Activated T-cell treated with anti-CD3 and anti-CD28 coated beads, Interleukin-2, amount 50 U/mL, for 24 hours (primary cell): Measurements from ENCODE around the gene IL4.
A peak's percentile ranks its signal among the peaks of the same experiment; 100 is the strongest.

Experiments
- DNase-seq: peaks from one replicate; pipeline ENCODE4 v3.0.0-alpha.2; 2020
- H3K27ac Mint-ChIP-seq: 2 replicates; pipeline ENCODE4 v1.8.0; 2020; ENCODE audit warnings: mild to moderate bottlenecking, mixed read lengths
- H3K27me3 Mint-ChIP-seq: 2 replicates; pipeline ENCODE4 v1.8.0; 2020; ENCODE audit warnings: mixed read lengths
- H3K36me3 Mint-ChIP-seq: 2 replicates; pipeline ENCODE4 v1.8.0; 2020; ENCODE audit warnings: low read depth, mixed read lengths
- H3K4me1 Mint-ChIP-seq: 2 replicates; pipeline ENCODE4 v1.8.0; 2020; ENCODE audit warnings: low read depth, mixed read lengths
- H3K4me3 Mint-ChIP-seq: 2 replicates; pipeline ENCODE4 v1.8.0; 2020; ENCODE audit warnings: mild to moderate bottlenecking, moderate library complexity, mixed read lengths
- H3K9me3 Mint-ChIP-seq: 2 replicates; pipeline ENCODE4 v1.8.0; 2020; ENCODE audit warnings: mixed read lengths

The IL4 gene

GRCh38 chr5:132675936-132676689 lies 2.3 kb downstream of the IL4 start:
- DNase-seq = no peak
- Mint-ChIP-seq H3K36me3 (no peaks in the 10 kb centered on the region), H3K27ac (no peak overlapping the region), H3K9me3 (no peaks in the 10 kb centered on the region), H3K27me3 (no peaks in the 10 kb centered on the region), H3K4me1 (peaks cover 22% of the 10 kb centered on the region), H3K4me3 (no peak overlapping the region)

GRCh38 chr5:132677191-132677590 lies 3.4 kb downstream of the IL4 start:
- Mint-ChIP-seq H3K27me3 (no peaks in the 10 kb centered on the region), H3K27ac (no peak overlapping the region), H3K4me3 (no peak overlapping the region), H3K9me3 (no peaks in the 10 kb centered on the region), H3K36me3 (no peaks in the 10 kb centered on the region), H3K4me1 (peaks cover 22% of the 10 kb centered on the region)
- no peak for DNase-seq

- H3K27ac Mint-ChIP-seq = no peak overlapping the region
- peaks cover 22% of the 10 kb centered on the region for H3K4me1 Mint-ChIP-seq
- H3K27me3 Mint-ChIP-seq = no peaks in the 10 kb centered on the region
- no peaks in the 10 kb centered on the region for H3K9me3 Mint-ChIP-seq
- H3K4me3 Mint-ChIP-seq = no peak overlapping the region
- H3K36me3 Mint-ChIP-seq = no peaks in the 10 kb centered on the region
- no peak for DNase-seq
These were observed 4.1 kb downstream of the IL4 start for GRCh38 chr5:132677682-132678400.

- no peak overlapping the region for H3K27ac Mint-ChIP-seq
- no peaks in the 10 kb centered on the region for H3K36me3 Mint-ChIP-seq
These were observed 4.9 kb downstream of the IL4 start for GRCh38 chr5:132678735-132679134.

GRCh38 chr5:132679166-132679565 lies 5.4 kb downstream of the IL4 start:
- H3K27me3 Mint-ChIP-seq = no peaks in the 10 kb centered on the region
- no peak overlapping the region for H3K4me3 Mint-ChIP-seq
- H3K4me1 Mint-ChIP-seq = peaks cover 13% of the 10 kb centered on the region
- H3K9me3 Mint-ChIP-seq = no peaks in the 10 kb centered on the region
- H3K36me3 Mint-ChIP-seq = no peaks in the 10 kb centered on the region
- no peak overlapping the region for H3K27ac Mint-ChIP-seq
- DNase-seq = no peak

More at GRCh38 chr5:132678735-132679134, 4.9 kb downstream of the IL4 start:
- DNase-seq = no peak
- no peak overlapping the region for H3K4me3 Mint-ChIP-seq
- H3K9me3 Mint-ChIP-seq = no peaks in the 10 kb centered on the region
- no peaks in the 10 kb centered on the region for H3K27me3 Mint-ChIP-seq
- H3K4me1 Mint-ChIP-seq = peaks cover 17% of the 10 kb centered on the region

GRCh38 chr5:132679717-132680380 lies 6.1 kb downstream of the IL4 start:
- H3K27ac Mint-ChIP-seq = no peak overlapping the region
- H3K4me1 Mint-ChIP-seq = peaks cover 14% of the 10 kb centered on the region
- no peaks in the 10 kb centered on the region for H3K9me3 Mint-ChIP-seq
- DNase-seq = no peak
- no peaks in the 10 kb centered on the region for H3K36me3 Mint-ChIP-seq
- H3K4me3 Mint-ChIP-seq = no peak overlapping the region
- no peaks in the 10 kb centered on the region for H3K27me3 Mint-ChIP-seq

- no peak overlapping the region for H3K4me3 Mint-ChIP-seq
- H3K27me3 Mint-ChIP-seq = no peaks in the 10 kb centered on the region
- peaks cover 13% of the 10 kb centered on the region for H3K4me1 Mint-ChIP-seq
- no peak for DNase-seq
- no peaks in the 10 kb centered on the region for H3K9me3 Mint-ChIP-seq
- H3K27ac Mint-ChIP-seq = no peak overlapping the region
- H3K36me3 Mint-ChIP-seq = no peaks in the 10 kb centered on the region
These were observed 7.1 kb downstream of the IL4 start for GRCh38 chr5:132680780-132681475.

- DNase-seq = no peak
- no peaks in the 10 kb centered on the region for H3K36me3 Mint-ChIP-seq
- no peaks in the 10 kb centered on the region for H3K27me3 Mint-ChIP-seq
- H3K4me3 Mint-ChIP-seq = no peak overlapping the region
- no peak overlapping the region for H3K27ac Mint-ChIP-seq
- no peaks in the 10 kb centered on the region for H3K9me3 Mint-ChIP-seq
- peaks cover 12% of the 10 kb centered on the region for H3K4me1 Mint-ChIP-seq
These were observed 7.7 kb downstream of the IL4 start for GRCh38 chr5:132681476-132681831.

- no peak overlapping the region for H3K4me3 Mint-ChIP-seq
- H3K4me1 Mint-ChIP-seq = peaks cover 12% of the 10 kb centered on the region
- no peaks in the 10 kb centered on the region for H3K27me3 Mint-ChIP-seq
- no peak overlapping the region for H3K27ac Mint-ChIP-seq
- DNase-seq = no peak
- H3K9me3 Mint-ChIP-seq = no peaks in the 10 kb centered on the region
- no peaks in the 10 kb centered on the region for H3K36me3 Mint-ChIP-seq
These were observed 8.2 kb downstream of the IL4 start for GRCh38 chr5:132681983-132682382.

GRCh38 chr5:132684491-132684890 lies 10.7 kb downstream of the IL4 start:
- Mint-ChIP-seq H3K27ac (no peak overlapping the region), H3K9me3 (no peaks in the 10 kb centered on the region), H3K36me3 (no peaks in the 10 kb centered on the region), H3K4me1 (peaks cover 31% of the 10 kb centered on the region), H3K4me3 (no peak overlapping the region), H3K27me3 (no peaks in the 10 kb centered on the region)
- no peak for DNase-seq

- Mint-ChIP-seq H3K36me3 (no peaks in the 10 kb centered on the region), H3K4me3 (no peak overlapping the region), H3K27me3 (no peaks in the 10 kb centered on the region), H3K4me1 (peaks cover 32% of the 10 kb centered on the region), H3K27ac (no peak overlapping the region), H3K9me3 (no peaks in the 10 kb centered on the region)
- DNase-seq = no peak
These were observed 11.3 kb downstream of the IL4 start for GRCh38 chr5:132684922-132685720.

- no peak for DNase-seq
- Mint-ChIP-seq H3K4me1 (peaks cover 32% of the 10 kb centered on the region), H3K36me3 (no peaks in the 10 kb centered on the region), H3K27me3 (no peaks in the 10 kb centered on the region), H3K4me3 (no peak overlapping the region), H3K9me3 (no peaks in the 10 kb centered on the region), H3K27ac (no peak overlapping the region)
These were observed 12.4 kb downstream of the IL4 start for GRCh38 chr5:132686193-132686592.

- Mint-ChIP-seq H3K36me3 (peaks cover 6% of the 10 kb centered on the region), H3K27ac (peak overlapping the region; percentile 74), H3K9me3 (no peaks in the 10 kb centered on the region), H3K4me3 (no peak overlapping the region), H3K4me1 (peaks cover 38% of the 10 kb centered on the region), H3K27me3 (no peaks in the 10 kb centered on the region)
- DNase-seq = no peak
These were observed 14.2 kb downstream of the IL4 start for GRCh38 chr5:132687995-132688394.
